C4-2B (cell line): Measurements from ENCODE around the gene KCNJ15.

Source experiments
- H3K27ac ChIP-seq: fragments of 450-650 bp; 2 replicates; pipeline ENCODE4 v1.5.1; 2017
- ZFX ChIP-seq: fragments of 450-650 bp; IDR thresholded peaks from 2 replicates; pipeline ENCODE4 v1.6.1; 2017
- TF ChIP-seq, protein P1 (sequence below): fragments of 450-650 bp; conservative IDR thresholded peaks from 2 replicates; pipeline ENCODE4 v1.5.1; 2017; ENCODE audit warnings: mild to moderate bottlenecking

KCNJ15 gene

DNA sequence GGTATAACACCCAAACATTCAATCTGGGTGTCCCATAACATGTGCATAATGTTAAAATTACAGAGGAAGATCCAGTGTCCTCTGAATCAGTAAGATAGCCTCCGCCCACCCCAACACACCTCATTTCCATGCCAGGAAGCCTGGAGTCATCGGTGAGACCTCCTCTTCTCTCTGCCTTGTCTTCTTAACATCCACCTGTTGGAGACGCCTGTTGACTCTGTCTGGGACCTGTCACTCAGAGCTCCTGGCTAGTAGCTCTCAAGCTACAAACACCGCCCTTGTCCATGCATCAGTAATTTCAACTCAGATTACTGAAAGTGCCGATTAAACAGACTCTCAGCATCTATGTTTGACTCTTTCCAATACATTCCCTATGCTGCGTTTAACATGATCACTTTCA, 27.4 kb downstream of the KCNJ15 start:
- H3K27ac ChIP-seq, result no peak overlapping the region
- TF ChIP-seq ZFX, result no peak
- TF ChIP-seq, protein P1, sequence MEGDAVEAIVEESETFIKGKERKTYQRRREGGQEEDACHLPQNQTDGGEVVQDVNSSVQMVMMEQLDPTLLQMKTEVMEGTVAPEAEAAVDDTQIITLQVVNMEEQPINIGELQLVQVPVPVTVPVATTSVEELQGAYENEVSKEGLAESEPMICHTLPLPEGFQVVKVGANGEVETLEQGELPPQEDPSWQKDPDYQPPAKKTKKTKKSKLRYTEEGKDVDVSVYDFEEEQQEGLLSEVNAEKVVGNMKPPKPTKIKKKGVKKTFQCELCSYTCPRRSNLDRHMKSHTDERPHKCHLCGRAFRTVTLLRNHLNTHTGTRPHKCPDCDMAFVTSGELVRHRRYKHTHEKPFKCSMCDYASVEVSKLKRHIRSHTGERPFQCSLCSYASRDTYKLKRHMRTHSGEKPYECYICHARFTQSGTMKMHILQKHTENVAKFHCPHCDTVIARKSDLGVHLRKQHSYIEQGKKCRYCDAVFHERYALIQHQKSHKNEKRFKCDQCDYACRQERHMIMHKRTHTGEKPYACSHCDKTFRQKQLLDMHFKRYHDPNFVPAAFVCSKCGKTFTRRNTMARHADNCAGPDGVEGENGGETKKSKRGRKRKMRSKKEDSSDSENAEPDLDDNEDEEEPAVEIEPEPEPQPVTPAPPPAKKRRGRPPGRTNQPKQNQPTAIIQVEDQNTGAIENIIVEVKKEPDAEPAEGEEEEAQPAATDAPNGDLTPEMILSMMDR, result no peak

DNA sequence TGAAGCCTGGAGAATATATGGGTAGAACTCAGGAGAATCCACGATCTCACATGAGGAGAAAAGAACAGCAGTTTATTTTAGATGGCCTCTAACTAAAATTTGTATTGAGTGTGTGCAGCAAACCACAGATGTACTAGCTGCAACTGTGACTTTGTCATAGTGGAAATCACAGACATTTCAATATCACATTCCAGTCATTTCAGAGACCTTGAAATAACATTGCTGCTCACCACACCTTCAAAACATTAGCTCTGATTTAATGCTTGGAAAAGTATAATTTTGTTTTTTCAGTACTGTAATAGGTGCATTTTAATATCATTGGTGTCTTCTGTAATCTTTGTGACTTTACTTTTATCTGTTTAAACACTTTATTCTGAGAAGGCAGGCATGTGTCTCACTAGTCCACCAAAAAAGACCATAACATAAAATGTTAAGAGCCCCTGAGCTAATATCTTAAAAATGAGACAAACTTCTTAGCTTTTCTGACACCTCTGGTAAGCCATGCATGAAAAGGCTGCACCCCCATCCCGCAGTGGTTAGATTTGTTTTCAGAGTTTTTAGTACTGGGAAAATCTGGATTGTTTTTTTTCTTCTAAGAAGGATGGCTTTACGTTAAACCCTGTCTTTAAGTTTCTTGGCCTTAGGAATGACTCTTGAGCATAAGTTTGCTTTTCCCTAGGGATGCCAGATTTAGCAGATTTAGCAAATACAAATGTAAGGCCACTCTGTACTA, 30.1 kb downstream of the KCNJ15 start:
- H3K27ac ChIP-seq, result no peak overlapping the region
- TF ChIP-seq ZFX, result no peak
- TF ChIP-seq, protein P1, result no peak

- no peak overlapping the region for H3K27ac ChIP-seq
- TF ChIP-seq, protein P1, result no peak
- TF ChIP-seq ZFX, result no peak
These were observed 30.7 kb downstream of the KCNJ15 start for GRCh38 chr21:38287476-38287875.

- no peak overlapping the region for H3K27ac ChIP-seq
- TF ChIP-seq, protein P1, result no peak
- no peak for TF ChIP-seq ZFX
These were observed 33.1 kb downstream of the KCNJ15 start for GRCh38 chr21:38289705-38290485.

- H3K27ac ChIP-seq, result no peak overlapping the region
- TF ChIP-seq, protein P1, result no peak
- no peak for TF ChIP-seq ZFX
These were observed 34.0 kb downstream of the KCNJ15 start for GRCh38 chr21:38290809-38291208.

GRCh38 chr21:38291874-38292273, 35.1 kb downstream of the KCNJ15 start:
- TF ChIP-seq, protein P1, result no peak
- TF ChIP-seq ZFX, result no peak
- H3K27ac ChIP-seq, result no peak overlapping the region

GRCh38 chr21:38293113-38293512, 36.3 kb downstream of the KCNJ15 start:
- no peak overlapping the region for H3K27ac ChIP-seq
- no peak for TF ChIP-seq ZFX
- TF ChIP-seq, protein P1, result no peak
